HG03039 (cell line): ENCODE data around the gene MGAT4A.

ENCODE experiments used
- ATAC-seq: cut with Tn5 transposase; IDR thresholded peaks from one replicate; pipeline ENCODE4 v1.9.1; 2021; ENCODE audit warnings: mild to moderate bottlenecking, moderate library complexity; ENCODE audit not compliant: unreplicated experiment

The MGAT4A gene

DNA sequence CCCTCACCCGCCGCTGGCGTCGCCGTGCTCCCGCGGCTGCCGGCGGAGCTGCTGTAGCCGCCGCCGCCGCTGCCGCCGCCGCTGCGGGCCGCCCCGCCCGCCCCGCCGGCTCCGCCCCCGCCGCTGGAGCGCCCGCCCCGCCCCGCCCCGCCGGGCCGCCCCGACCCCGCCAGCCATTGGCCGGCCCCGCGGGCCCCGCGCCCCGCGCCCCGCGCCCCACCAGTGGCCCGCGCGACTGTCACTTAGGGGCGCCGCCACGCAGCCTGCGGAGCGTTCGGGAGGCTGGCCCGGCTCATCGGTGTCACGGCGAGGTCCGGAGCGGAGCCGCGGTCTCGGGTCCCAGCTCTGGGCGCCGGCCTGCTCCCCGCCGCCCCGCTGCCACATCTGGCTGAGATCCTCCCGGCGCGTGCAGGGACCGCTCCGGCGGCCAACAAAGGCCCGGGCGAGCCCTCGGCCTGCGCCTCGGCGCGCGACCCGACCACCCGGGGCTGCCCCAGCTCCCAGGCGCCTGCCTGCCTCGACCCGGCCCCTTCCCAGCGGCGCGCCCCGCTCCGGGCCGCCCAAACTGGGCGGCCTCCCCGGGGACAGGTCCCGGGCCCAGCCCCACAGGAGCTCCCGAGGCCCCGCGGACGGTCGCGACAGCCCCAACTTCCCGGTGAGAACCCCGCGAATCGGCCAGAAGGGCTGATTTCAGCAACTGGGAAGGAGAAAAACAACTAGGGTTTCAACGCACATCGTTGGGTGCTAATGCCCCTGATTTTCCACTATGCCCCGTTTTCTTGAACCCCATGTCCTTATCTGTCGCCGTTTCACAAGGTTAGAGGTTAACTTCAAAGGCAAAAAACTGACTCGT is at the start of gene MGAT4A:
Gene MGAT4A, minus strand, starts transcription at position 92 of the 853 bp plus-strand sequence. CDS start 4,800 bp downstream, outside the sequence.
- ATAC-seq: peak; percentile 86

DNA sequence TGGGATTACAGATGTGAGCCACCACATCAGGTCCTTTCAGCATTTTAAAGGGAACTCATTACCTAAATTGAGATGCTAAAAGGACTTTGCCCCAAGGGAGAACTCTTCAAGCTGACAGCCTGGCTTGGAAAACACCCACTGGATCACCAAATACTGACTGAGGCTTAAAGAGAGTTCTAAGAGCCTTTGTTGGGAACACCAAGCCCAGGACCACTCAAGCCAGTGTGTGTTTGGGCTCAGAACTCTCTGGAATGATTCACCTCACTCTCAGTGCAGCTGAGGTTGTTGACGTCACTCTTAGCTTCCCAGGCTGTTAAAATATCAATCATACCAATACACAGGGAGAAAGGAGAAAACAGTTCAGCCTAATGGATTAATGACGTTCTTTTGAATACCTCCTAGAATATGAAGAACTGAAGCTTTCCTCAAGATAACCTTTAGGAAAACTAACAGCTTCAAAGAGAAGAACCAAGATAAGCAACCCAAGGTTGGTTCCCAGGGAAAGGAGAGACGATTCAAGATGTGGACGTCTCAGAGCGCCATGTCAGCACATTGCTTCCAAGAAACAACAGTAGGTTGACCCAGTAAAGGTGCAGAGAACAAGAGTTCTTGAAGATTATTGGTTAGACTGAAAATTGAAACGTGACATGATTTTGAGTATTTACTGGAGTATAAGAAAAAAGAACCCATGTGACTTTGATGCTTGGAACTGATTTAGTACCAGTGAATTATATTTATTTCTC is 48.0 kb upstream of the MGAT4A start:
- no peak for ATAC-seq

GRCh38 chr2:98778151-98778550 is 47.2 kb upstream of the MGAT4A start:
- ATAC-seq: no peak

DNA sequence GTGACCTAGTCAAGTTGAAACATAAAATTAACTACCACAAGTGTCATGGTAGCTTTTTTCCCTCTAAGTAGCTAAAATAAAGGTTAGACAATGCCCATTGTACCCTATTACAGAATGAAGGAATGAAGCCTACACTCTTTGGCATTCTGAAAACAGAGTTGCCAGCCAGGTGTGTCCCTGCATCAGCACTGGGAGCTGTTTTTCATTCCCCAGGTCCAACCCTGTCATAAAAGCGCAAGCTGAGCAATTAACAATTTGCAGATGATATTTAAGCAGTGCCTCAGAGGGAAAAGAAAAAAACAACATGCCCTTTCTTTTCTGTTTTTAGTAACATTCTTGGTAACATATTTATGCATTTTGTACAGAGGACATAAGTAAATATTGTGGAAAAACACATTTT is 46.8 kb upstream of the MGAT4A start:
- no peak for ATAC-seq

DNA sequence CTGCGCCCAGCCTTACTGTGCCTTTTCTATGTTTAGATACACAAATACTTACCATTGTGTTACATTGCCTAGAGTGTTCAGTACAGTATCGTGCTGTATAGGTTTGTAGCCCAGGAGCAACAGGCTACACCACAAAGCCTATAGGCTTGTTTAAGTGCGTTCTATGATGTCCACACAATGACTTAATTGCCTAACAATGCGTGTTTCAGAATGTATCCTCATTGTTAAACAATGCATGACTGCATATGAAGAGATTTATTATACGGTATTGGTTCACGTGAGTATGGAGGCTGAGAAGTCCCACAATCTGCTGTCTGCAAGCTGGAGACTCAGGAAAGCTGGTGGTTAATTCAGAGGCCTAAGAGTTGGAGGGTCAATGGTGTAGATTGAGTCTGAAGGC is 46.1 kb upstream of the MGAT4A start:
- no peak for ATAC-seq

GRCh38 chr2:98776136-98776535 is 45.2 kb upstream of the MGAT4A start:
- no peak for ATAC-seq

DNA sequence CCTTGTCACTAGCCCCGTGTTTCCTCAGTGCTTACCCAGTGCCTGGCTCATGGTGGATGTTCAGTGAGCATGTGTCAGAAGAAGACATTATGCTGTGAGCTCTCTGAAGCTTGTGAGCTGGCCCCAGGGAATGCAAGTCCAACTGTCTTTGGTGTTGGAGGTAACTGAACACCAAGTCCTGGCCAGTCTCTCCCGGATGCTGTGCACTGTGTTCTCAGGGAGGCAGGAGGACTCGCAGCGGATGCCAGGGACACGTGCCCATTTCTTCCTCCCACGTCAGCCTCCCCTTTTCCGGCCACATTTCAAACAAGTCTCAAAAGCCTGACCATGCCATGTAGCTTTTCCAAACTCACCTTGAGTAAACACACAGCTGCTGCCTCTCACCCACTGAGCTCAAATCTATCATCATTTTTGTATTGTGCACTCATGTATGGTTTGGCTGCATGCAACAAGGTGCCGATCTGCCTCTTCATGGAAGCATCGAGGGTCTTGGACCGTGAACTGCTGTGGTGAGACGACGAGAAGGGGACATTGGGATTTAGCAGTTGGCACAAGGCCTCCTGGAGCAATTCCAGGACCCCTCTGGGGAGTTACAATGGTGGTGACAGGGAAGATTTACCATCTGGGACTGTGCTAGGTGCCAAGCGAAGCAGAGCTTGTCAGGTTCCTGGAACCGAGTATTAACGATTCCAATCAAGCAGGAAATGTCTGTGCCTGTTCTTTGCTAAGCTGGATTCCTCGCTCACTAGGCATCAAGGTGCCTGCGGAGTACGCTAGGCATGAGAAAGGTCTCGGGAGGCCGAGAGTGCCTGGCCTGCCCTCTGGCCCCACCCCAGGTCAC is 44.4 kb upstream of the MGAT4A start:
- ATAC-seq: no peak

DNA sequence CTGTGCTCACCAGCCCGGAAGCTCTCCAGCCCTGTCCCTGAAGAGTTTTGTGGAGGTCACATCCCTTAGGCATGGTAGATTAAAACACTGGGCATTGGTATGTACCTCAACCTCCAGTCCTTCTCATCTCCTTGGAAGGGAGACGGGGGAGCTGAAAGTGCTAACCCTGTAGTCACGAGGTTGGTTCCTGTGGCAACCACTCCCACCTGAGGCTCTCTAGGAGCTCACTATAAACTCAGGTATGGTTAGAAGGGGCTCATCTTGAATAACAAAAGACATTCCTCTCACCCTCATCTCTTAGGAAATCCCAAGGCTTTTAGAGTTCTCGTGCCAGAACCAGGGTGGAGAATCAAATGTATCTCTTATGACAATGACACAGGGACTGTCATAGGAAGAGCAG is 43.0 kb upstream of the MGAT4A start:
- no peak for ATAC-seq

DNA sequence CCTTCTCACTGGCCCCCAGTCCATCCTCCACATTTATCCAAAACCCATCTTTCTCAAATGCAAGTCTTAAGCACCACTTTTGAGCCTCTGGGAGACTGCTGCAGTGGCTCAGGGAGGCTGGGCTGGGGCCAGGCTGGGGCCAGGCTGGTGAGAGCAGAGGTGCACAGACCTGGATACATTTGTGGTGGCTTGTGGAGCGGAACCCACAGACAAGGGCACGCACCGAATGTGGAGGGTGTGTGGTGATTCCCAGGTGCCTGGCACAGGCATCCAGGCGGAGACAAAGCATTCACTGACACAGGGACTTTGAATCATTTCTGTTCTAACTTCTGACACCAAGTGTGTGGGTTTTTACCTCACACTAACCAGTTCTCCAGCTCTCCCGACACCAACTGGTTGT is 42.2 kb upstream of the MGAT4A start:
- ATAC-seq: no peak

DNA sequence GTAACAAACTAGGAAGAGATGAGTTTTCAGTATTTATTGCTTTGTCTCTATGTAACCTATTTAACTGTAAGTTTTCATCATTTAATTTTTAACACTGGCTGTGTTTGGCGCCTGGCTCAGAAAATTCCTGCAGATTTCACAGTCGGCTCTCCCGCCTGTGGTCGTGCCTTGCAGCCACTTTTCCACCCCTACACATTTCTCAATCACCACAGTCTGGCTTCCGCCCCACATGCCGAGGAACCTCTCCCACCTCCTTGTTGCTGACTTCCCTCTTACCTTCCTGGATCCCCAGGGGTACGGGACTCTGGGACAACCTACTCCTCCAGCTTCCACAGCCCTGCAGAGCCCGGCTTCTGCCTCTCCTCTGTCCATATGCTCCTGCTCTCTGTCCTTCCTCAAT is 41.6 kb upstream of the MGAT4A start:
- no peak for ATAC-seq

GRCh38 chr2:98771721-98772524 is 41.0 kb upstream of the MGAT4A start:
- no peak for ATAC-seq

DNA sequence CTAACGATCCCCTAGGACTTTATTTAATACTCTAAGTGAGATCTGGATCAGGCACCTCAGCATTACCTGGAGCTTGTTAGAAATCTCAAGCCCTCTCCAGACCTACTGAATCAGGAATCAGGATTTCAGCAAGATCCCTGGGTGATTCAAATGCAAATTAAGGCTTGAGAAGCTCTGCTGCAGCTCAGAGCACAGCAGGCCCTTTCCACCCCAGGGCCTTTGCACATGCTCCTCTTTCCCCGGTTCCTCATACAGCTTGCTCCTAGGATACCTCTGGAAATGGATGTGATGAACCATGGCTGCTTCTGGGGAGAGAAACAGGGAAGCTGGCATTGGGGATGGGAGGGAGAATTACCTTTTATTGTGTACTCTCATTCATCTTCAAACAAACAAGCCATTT is 40.3 kb upstream of the MGAT4A start:
- no peak for ATAC-seq

GRCh38 chr2:98769784-98770183 is 38.9 kb upstream of the MGAT4A start:
- no peak for ATAC-seq

DNA sequence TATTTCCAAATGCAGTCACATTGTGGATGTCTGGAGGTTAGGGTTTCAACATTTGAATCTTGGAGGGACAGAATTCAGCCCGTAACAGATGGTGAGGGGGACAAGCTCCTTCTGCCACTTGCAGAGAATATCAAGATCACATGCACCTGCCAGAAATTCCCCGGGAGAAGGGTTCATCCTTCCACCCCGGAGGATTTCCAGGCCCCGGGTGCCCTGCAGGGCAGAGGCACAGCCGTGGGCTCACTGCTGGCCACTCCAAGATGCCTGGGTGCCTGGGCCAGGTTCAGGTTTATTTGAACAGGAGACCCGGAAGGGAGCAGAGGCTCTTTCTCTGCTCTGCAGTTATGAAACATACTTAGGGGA is 38.2 kb upstream of the MGAT4A start:
- no peak for ATAC-seq

- ATAC-seq: no peak
Measured at GRCh38 chr2:98768384-98769113, 37.6 kb upstream of the MGAT4A start.

- ATAC-seq: no peak
Measured at GRCh38 chr2:98764499-98764898, 33.6 kb upstream of the MGAT4A start.

GRCh38 chr2:98763209-98763951 is 32.4 kb upstream of the MGAT4A start:
- ATAC-seq: no peak

DNA sequence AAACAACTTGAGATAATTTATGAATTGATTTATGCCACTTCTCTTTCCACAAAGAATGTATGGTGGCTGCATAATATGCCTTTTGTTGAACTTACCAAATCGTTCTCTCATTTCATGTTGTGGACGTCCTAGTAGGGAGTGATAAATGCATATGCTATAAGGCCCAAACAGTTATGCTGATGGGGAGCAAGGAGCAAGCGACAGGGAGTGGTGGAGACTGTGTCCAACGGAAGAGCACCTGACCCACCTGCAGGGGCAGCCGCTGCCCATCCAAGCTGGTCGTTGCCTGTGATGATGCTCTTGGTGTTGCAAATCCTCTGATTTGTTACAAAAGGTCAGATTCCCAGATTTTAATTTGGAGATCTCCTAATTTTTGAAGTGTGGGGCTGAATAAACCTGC is 31.0 kb upstream of the MGAT4A start:
- ATAC-seq: no peak

- ATAC-seq: no peak
Measured at GRCh38 chr2:98761267-98761781, 30.4 kb upstream of the MGAT4A start.
